Measurements from ENCODE around the gene PFDN4. TPM values are rescaled to one million over a fixed set of nuclear protein-coding genes. Genes with fewer than 3 reads are reported as not detected.

PFDN4 gene
- polyA plus RNA-seq, 1 of the 3 experiments (the other 2 are of a cell fraction): 44.0 TPM

- DNase-seq: no peak
- Histone ChIP-seq H4K20me1 (ENCODE audit: insufficient read depth) (no peaks in the 10 kb centered on the region), H3K27me3 (ENCODE audit: insufficient read depth) (no peaks in the 10 kb centered on the region), H3K4me1 (ENCODE audit: control insufficient read depth in 1 of 2, insufficient read depth in 2 of 2, low read depth in 1 of 2, low read length in 1 of 2) (peaks cover 6 to 19% of the 10 kb centered on the region in 2 experiments; a peak in 3 of 4 replicates), H3K27ac (ENCODE audit: low read depth in 2 of 2, low read length in 1 of 2) (no peak overlapping the region), H3K36me3 (replicated peaks in 1 of 2; ENCODE audit: control insufficient read depth in 1 of 2, insufficient read depth in 2 of 2, low read length in 1 of 2) (peaks cover 10 to 17% of the 10 kb centered on the region in 2 experiments), H3K9me3 (no peaks in the 10 kb centered on the region), H3F3A (replicated peaks; ENCODE audit: insufficient read depth) (peaks cover 21% of the 10 kb centered on the region), H3K9me2 (no peaks in the 10 kb centered on the region), H3K4me3 (ENCODE audit: low read depth in 2 of 2, low read length in 1 of 2) (no peak overlapping the region), H2AFZ (ENCODE audit: low read depth) (no peak overlapping the region), H3K4me2 (no peak overlapping the region), H3K79me2 (ENCODE audit: insufficient read depth) (peaks cover 5% of the 10 kb centered on the region), H3K9ac (no peak overlapping the region)
- no peak for TF ChIP-seq YY1 (IDR thresholded peaks at IDR 0.05; ENCODE audit: low read depth)
- no peak for TF ChIP-seq CTCF (IDR thresholded peaks at IDR 0.05)
- TF ChIP-seq FOXM1 (IDR thresholded peaks at IDR 0.05; ENCODE audit: low read depth): no peak
- no peak for TF ChIP-seq RCOR1 (IDR thresholded peaks at IDR 0.05; ENCODE audit: low read length)
- TF ChIP-seq NFIC (IDR thresholded peaks at IDR 0.05; ENCODE audit: borderline replicate concordance): no peak
- TF ChIP-seq IRF3 (IDR thresholded peaks at IDR 0.05; ENCODE audit: low read depth, low read length): no peak
- TF ChIP-seq SIN3A (IDR thresholded peaks at IDR 0.05; ENCODE audit: borderline replicate concordance, low read depth, low read length): no peak
- TF ChIP-seq PBX3 (IDR thresholded peaks at IDR 0.05): no peak
- ChIA-PET POLR2A (interaction anchor here (0.6 kb wide), 1 partner anchor 15 kb away, joined by 3 read pairs; the partner anchor contains the start of gene PFDN4), CTCF (interaction anchor here (0.6 to 1.9 kb wide), 5 partner anchors 15 to 1506 kb away, joined by 3 to 9 read pairs (median 4); partner anchors contain the start of gene PFDN4)
- 90% methylated on average over 3 of the region's 5 CpGs for WGBS (ENCODE audit: low lambda C conversion rate)
Measured at GRCh38 chr20:54223285-54223684, 15.4 kb downstream of the PFDN4 start.

GRCh38 chr20:54223751-54224150 lies 15.9 kb downstream of the PFDN4 start:
- peaks cover 16% of the 10 kb centered on the region for H3F3A ChIP-seq (replicated peaks; ENCODE audit: insufficient read depth)

More at GRCh38 chr20:54223751-54224150, 15.9 kb downstream of the PFDN4 start:
- Histone ChIP-seq H3K9me2 (no peaks in the 10 kb centered on the region), H3K27me3 (ENCODE audit: insufficient read depth) (no peaks in the 10 kb centered on the region), H3K4me1 (ENCODE audit: control insufficient read depth in 1 of 2, insufficient read depth in 2 of 2, low read depth in 1 of 2, low read length in 1 of 2) (peaks cover 6 to 15% of the 10 kb centered on the region in 2 experiments; a peak in 3 of 4 replicates), H4K20me1 (ENCODE audit: insufficient read depth) (no peaks in the 10 kb centered on the region), H2AFZ (ENCODE audit: low read depth) (no peak overlapping the region), H3K4me2 (no peak overlapping the region), H3K9me3 (no peaks in the 10 kb centered on the region), H3K4me3 (ENCODE audit: low read depth in 2 of 2, low read length in 1 of 2) (no peak overlapping the region), H3K36me3 (replicated peaks in 1 of 2; ENCODE audit: control insufficient read depth in 1 of 2, insufficient read depth in 2 of 2, low read length in 1 of 2) (peaks cover 6 to 14% of the 10 kb centered on the region in 2 experiments), H3K27ac (ENCODE audit: low read depth in 2 of 2, low read length in 1 of 2) (no peak overlapping the region), H3K9ac (no peak overlapping the region), H3K79me2 (ENCODE audit: insufficient read depth) (peaks cover 1% of the 10 kb centered on the region)
- TF ChIP-seq USF1 (IDR thresholded peaks at IDR 0.05; ENCODE audit: borderline replicate concordance, low read depth) (no peak), CHD2 (IDR thresholded peaks at IDR 0.05; ENCODE audit: low read length, partially characterized antibody) (no peak), SMC3 (IDR thresholded peaks at IDR 0.05; ENCODE audit: low read depth, low read length) (no peak), TCF12 (IDR thresholded peaks at IDR 0.05) (no peak), CTCF (IDR thresholded peaks at IDR 0.05) (no peak), RXRA (IDR thresholded peaks at IDR 0.05; ENCODE audit: borderline replicate concordance, low read depth) (no peak), NRF1 (IDR thresholded peaks at IDR 0.05; ENCODE audit: low read depth, low read length) (no peak), NFIC (IDR thresholded peaks at IDR 0.05; ENCODE audit: borderline replicate concordance) (no peak), MEF2A (IDR thresholded peaks at IDR 0.05; ENCODE audit: borderline replicate concordance, low read depth) (no peak), IRF3 (IDR thresholded peaks at IDR 0.05; ENCODE audit: low read depth, low read length) (no peak)
- no peak for DNase-seq
- CTCF ChIA-PET: interaction anchor here (0.8 kb wide), 1 partner anchor 491 kb away, joined by 3 read pairs; no protein-coding TSS in a partner anchor
- WGBS (ENCODE audit: low lambda C conversion rate): 77% methylated on average over 4 of the region's 4 CpGs
- POLR2A ChIA-PET: interaction anchor here (0.6 kb wide), 1 partner anchor 16 kb away, joined by 3 read pairs; the partner anchor contains the start of gene PFDN4
